GM13977 (cell line): ENCODE results near the gene CPLANE2.

Experiments
- DNase-seq: peaks from one replicate; pipeline ENCODE4 v3.0.0; 2012; ENCODE audit warnings: low spot score
- in situ Hi-C: fragments of 300-500 bp; cut with MboI; formaldehyde crosslinking; loops from one replicate; pipeline ENCODE4 v1.12.0; 2022; ENCODE audit warnings: low sequenced_read_pairs, low pct_unique_long_range_greater_than_20kb, mixed read lengths, inconsistent platforms; ENCODE audit not compliant: unreplicated experiment
- TF ChIP-seq, protein P1 (sequence below): IDR thresholded peaks from 2 replicates; pipeline ENCODE4 v1.5.1; 2012; ENCODE audit warnings: mild to moderate bottlenecking, control low read depth; ENCODE audit not compliant: insufficient read depth; ENCODE audit errors: extremely low read depth, missing control alignments

The CPLANE2 gene

DNA sequence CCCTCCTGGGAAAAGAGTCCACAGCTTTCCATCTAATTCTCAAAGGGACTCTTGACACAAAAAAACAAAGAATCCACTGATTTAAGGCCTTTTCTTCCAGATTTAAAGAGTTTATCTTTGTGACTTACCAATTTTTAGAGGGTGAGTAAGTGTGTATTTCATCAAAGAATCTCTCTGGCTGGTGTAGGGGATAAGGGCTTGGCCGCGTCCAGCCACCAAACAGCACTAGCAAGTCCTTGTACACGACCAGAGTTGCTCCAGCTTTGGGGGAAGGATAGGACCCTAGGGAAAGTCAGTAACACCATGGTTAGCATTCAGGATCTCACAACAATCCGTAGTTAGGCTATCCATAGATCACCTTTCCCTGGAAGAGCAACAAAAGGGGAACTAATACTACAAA, 19.5 kb upstream of the CPLANE2 start:
- in situ Hi-C loops: no loop called here
- no peak for DNase-seq
- TF ChIP-seq, protein P1, sequence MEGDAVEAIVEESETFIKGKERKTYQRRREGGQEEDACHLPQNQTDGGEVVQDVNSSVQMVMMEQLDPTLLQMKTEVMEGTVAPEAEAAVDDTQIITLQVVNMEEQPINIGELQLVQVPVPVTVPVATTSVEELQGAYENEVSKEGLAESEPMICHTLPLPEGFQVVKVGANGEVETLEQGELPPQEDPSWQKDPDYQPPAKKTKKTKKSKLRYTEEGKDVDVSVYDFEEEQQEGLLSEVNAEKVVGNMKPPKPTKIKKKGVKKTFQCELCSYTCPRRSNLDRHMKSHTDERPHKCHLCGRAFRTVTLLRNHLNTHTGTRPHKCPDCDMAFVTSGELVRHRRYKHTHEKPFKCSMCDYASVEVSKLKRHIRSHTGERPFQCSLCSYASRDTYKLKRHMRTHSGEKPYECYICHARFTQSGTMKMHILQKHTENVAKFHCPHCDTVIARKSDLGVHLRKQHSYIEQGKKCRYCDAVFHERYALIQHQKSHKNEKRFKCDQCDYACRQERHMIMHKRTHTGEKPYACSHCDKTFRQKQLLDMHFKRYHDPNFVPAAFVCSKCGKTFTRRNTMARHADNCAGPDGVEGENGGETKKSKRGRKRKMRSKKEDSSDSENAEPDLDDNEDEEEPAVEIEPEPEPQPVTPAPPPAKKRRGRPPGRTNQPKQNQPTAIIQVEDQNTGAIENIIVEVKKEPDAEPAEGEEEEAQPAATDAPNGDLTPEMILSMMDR: no peak

DNA sequence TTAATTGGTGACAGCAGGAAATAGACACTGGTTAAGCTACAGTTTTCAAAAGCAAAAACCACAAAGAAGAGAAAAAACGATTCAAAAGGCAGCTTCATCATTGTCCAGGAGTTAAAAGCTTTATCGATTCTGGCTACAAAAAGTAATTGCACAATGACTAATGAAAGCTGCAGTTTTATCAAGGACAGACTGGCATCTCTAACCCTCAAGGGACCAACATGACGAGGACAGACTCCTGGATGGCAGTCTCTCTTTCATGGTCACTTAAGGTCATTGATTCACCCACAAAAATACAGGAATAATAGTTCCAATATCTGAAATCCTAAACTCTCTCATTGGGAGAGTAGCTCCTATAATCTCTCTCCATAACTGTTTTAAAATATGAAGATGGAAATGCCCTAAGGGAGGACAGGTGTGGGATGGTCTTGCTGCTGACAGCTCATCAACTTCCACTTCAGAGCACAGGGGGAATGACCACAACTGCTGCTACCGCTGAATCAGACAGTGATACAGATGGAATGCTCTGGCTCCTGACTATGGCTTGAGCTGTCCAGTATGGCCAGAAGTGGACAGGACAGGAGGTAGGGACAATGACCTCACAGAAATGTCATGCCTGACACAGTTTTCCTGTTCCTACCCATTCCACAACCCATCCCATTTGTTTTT, 17.4 kb upstream of the CPLANE2 start:
- in situ Hi-C loops: no loop called here
- DNase-seq: no peak
- TF ChIP-seq, protein P1: no peak

DNA sequence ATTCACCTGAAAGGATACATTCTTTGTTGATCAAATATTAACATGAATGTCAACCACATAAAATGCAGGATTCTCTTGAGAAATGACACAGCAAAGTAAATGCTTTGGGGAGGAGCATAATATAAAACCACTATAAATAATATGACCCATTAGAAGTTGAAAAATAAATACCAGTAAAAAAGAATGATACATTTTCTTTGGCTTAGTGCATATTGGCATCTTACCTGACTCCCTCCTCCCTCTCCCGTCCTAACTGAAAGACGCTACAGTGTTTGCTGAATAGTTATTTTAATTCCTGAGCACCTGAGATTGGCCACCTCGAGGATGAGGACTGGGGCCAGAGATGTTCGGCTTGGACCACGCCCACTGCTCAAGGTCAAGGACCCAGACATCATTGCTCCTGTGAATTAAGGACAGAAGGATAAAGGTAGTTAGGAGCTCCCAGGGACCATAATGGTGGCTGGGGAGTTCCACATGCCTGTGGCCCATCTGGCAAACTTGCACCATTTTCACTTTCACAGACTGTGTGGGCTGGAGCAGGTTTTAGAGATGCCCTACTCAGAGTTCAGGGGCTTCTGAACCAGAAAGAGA, 16.4 kb upstream of the CPLANE2 start:
- in situ Hi-C loops: no loop called here
- TF ChIP-seq, protein P1: no peak
- DNase-seq: no peak

DNA sequence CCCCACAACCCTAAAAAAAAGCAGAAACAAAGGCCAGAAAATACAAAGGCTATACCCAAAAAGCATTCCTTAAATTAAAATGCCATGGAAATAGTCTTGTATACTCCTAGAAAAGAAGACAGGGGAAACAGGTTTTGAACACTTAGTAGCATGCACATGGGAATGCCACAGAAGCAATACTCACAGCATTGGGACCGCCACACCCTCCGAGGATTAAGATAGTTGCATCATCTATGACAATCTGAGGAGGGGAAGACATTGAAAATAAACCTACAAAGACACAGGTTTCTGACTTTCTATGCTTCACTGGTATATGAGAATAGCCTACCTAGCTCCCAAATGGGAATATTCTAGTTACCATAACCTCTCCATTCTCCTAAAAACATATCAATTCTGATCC, 15.9 kb upstream of the CPLANE2 start:
- no peak for DNase-seq
- in situ Hi-C loops: no loop called here
- TF ChIP-seq, protein P1: no peak

DNA sequence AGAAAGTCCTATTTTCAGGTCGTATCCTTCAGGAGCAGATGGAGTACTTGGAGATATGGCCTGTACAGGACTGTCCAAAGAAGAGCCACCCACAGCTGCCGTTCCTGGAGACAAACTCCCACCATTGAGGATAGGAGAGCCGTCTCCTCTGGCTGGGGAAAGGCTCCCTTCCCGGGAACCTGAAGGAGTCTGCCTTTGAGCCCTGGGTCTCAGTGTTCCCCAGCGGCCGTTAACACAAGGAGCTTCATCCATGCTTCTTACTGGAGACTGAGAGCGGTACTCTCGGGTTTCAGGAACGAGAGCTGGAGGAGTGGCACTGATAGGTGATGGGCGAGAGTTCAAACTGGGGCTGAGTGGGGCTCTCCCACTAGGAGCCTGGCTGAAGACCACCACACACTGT, 14.4 kb upstream of the CPLANE2 start:
- TF ChIP-seq, protein P1: no peak
- DNase-seq: no peak
- in situ Hi-C loops: no loop called here

DNA sequence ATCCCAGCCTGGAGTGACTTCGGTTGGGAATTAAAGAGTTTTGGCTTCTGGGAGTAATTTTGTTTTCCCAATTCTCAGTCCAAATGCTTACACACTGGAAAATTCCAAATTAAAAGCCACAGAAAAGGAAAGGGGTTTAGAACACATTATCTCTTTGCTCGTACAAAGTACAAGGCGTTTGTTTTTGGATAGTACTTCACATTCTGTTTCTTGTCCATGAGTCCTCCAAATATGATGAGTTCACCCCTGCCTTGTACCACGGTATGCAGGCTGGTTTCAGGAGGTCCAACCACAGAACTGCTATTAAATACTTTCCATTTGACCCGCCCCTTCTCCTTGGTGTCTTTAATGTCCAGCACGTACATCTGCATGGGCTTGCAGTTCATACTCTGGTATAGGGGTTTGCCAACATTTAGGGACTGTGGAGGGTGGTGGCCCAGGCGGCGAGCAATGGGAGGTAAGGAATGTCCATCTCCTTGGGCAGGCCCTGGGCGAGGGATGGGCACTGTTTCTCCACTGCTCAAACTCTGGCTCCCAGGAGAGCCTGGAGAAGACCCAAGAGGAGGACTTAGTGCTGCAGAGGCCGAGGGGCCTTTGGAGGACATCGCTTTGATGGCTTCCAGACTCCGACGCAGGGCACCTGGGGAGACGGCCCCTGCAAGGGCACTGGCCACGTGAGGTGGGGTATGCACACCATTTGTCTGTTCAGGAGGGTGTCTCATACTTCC, 13.7 kb upstream of the CPLANE2 start:
- in situ Hi-C loops: no loop called here

More for the DNA sequence above, 13.7 kb upstream of the CPLANE2 start:
- TF ChIP-seq, protein P1: no peak
- no peak for DNase-seq
